Testis (tissue), 2 donors: ENCODE measurements around the gene CNNM4.

Experiments
- CTCF ChIP-seq, 3 experiments: fragments of 450-650 bp in 2 of 3; fragments of 200-600 bp in 1 of 3; sonication (generic) in 1 of 3; IDR thresholded peaks; one replicate each; pipeline ENCODE4 v1.5.1; 2016 to 2019; ENCODE audit warnings: antibody characterized with exemption in 3 of 3, mild to moderate bottlenecking in 2 of 3, moderate library complexity in 1 of 3
- POLR2A ChIP-seq: fragments of 450-650 bp; IDR thresholded peaks from one replicate; pipeline ENCODE4 v1.6.1; 2017; ENCODE audit warnings: antibody characterized with exemption, mild to moderate bottlenecking, moderate library complexity

DNA sequence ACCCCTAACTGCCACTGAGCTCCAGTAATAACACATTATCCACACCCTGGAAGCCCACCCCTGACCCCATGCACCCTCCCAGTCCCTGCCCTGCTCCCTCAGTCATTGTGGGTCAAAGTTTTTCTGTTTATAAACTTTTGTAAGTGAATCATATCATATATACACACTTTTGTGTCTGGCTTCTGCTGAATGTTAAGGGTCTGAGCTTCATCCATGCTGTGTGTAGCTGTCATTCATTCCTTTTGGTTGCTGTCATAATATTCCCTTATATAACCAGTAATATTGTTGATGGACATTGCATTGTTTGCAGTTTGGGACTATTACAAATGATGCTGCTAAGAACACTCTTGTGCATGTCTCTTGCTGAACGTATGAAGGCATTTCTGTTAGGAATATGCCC lies 14.5 kb downstream of the CNNM4 start:
- TF ChIP-seq CTCF (IDR thresholded peaks at IDR 0.05), result no peak
- TF ChIP-seq POLR2A, result no peak
